GM15510 (cell line): ENCODE results near the gene NAA20.

Experiments
- POLR2A ChIP-seq: IDR thresholded peaks from 3 replicates; pipeline ENCODE4 v1.6.1; 2011; ENCODE audit warnings: borderline replicate concordance; ENCODE audit not compliant: insufficient read length; ENCODE audit errors: extremely low read depth

NAA20 gene

DNA sequence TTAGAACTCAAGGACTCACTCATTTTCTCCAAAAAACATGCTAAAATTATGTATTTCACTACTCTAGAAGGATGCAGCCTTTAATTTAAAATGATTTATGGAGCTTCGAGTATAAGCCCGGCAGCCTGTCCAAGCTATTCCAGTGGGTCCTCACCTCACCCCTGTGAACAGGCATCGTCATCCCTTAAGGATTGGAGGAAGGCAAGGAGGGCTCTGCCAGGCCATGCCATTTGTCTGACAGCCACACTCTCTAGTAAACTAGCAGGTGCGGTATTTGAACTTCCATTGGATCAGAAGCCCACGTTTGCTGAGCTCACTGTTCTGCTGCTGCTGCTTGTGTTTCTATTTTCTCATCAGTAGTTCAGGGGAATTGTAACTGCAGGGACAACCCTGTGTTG, 39.8 kb upstream of the NAA20 start:
- TF ChIP-seq POLR2A: no peak

DNA sequence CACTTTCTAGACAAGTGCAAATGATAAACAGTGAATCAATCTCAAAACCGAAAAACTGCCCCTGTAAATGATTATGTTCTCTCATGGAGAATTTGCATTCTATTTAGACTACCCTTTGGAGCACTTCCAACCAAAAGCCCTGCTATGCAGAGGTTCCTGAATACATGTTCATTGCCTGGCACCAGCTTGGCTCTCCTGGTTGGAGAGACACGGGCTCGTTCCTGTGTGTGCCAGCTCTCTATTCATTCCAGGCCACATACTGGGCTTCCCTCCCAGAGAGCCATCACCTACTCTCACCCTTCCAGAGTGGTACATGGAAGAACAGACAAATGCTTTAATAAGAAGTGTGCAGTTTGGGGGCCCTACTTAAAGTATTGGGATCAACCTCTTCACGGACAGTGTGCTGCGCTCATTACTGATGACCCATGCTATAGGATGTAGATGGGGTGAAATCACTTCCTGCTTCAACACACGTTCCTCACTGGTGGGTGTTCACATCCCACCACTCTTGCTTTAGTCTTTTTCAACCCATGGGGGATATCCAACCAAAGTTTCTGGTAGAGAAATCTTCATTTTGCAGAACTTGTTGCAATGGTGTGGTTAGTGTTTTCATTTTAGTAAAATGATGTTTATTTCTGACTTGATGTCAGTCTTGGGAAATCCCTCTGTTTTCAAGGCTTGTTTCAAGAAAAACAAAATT, 38.5 kb upstream of the NAA20 start:
- no peak for TF ChIP-seq POLR2A

DNA sequence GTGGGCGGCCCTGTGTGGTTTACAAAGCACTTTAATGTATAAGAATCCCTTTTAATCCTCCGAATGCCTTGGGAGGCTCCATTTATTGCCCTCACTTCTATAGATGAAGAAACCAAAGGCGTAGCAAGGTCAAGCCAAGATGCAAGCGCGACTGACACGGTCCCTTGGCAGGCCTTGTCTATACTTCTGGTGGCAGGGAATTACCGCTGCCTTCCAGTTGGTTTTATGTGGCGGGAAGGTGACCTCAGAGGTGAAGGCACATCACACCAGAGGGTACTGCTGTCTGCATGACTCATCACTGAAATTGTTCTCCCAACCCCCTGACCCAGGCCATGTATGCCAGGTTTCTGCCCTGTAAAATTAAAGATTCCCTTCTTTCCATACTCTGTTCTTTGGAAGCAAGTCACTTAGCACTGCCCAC, 36.1 kb upstream of the NAA20 start:
- no peak for TF ChIP-seq POLR2A

DNA sequence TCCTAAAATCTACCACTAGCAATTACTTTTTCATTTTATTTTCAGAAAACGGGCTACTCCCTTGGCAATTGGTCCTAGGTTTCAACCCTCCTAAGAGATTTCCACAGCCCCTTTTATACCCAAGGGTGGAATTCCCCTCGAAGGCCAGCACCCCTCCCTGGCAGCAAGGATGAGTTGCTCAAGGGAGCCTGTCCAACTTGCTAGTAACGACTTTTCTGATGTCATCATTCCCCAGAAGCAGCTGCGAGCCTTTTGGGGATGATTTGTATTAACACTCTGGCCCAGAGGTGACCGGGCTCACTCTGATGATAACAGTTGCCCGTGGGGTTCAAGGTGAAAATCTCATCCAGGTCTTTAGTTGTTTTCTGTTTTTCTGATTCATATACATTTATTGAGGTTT, 30.7 kb upstream of the NAA20 start:
- no peak for TF ChIP-seq POLR2A

DNA sequence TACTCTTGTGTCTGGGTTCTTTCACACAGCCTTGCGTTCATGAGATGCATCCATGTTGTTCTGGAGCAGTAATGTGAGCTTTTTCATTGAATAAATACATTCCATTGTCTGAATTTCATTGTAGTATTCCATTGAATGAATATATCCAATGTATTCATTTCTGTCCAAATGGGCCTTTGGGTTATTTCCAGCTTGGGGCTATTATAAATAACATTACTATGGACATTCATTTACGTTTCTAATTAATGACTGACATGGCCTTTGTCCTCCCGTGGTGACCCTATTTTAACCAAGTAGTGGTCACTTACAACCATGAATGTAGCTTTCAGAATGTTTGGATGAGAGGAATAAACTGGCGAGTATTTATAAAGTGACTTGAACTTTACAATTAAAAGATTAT, 30.1 kb upstream of the NAA20 start:
- no peak for TF ChIP-seq POLR2A

DNA sequence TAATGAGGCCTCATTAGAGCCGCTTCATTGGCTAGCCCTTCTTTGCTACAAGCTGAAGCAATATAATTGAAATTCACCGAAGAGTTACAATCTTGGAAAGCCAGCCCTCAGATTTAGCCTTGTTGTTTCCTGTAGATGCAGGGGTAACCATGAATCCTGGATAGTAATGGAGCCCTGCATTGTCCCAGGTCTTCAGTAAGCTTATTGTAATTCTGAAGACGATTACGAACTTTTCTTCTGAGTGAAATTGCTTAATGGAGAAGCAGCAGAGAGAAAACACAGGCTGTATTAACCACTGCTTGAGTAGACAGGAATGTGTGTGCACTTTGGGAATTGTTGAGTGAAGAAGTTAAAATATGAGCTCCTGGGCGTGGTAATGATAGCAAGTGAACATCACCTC, 26.3 kb upstream of the NAA20 start:
- TF ChIP-seq POLR2A: no peak

DNA sequence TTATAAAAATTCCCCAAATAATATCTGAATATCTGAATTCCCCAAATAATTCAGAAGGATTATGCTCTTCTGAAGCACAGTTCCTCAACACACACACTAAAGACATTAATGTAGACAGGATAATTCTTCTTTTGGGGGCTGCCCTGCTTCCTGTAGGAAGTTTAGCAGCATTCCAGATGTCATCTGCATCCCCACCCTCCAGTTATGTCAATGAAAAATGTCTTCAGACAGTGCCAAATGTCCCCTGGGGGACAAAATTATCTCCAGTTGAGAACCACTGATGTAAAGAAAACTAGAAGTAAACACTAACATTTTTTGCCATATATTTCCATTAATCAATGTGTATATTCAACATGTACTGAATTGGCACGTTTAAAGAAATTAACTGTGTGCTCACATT, 25.9 kb upstream of the NAA20 start:
- no peak for TF ChIP-seq POLR2A

DNA sequence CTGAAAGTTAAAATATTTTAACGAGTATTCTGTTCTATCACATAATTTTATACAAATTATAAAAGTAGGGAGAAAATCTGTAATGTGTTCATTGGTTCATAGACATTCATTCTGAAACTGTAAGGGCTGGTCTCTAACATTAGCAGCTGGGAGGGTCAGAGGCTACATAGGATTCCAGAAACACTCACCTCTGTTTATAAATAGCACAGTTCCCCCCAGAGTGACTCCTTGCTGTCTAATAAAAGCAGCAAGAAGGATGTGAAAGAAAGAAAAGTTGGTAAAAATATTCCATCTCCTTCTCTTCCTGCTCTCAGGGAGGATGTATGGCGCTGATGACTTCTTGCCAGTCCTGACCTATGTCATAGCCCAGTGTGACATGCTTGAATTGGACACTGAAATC, 25.3 kb upstream of the NAA20 start:
- no peak for TF ChIP-seq POLR2A

DNA sequence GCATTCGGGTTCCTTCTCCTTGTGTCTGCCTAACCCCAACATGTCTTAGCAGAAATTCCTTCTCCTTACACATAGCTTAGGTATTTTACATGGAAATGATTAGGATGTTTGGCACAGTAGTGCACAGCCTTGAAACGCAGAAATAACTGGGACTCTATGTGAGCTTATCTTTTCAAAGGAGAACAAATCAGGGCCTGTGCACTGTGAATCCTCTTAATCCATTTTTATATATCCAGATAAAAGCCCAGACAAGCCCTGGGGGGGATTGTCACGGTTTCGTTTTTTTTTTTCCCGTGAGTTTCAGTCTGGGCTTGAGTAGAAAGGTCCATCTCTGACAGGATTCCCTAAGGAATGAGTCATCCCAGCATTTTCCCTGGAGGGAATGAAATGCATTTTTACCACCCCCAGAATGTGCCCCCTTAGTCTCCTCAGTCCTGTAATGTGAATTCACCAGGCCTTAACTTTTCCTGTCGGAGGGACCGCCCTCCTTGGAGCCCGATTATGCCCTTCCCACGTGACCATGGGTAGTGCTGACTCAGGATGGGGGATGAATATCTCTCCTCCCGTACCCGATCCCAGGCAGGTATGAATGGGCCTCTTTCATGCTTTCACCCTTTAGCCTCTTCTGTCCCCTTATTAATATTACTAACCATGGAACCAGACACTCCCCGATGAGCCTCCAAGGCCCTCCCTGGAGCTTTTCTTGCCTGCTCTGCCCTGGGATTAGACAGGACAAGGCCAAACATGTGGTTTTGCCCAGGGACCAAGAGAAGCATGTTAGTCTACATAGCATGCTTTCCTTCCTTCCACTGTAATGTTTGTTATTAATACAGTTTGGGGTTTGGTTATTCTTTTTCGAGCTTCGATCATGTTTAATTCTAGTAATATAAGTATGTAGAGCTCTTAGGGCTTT, 23.9 kb upstream of the NAA20 start:
- TF ChIP-seq POLR2A: no peak

DNA sequence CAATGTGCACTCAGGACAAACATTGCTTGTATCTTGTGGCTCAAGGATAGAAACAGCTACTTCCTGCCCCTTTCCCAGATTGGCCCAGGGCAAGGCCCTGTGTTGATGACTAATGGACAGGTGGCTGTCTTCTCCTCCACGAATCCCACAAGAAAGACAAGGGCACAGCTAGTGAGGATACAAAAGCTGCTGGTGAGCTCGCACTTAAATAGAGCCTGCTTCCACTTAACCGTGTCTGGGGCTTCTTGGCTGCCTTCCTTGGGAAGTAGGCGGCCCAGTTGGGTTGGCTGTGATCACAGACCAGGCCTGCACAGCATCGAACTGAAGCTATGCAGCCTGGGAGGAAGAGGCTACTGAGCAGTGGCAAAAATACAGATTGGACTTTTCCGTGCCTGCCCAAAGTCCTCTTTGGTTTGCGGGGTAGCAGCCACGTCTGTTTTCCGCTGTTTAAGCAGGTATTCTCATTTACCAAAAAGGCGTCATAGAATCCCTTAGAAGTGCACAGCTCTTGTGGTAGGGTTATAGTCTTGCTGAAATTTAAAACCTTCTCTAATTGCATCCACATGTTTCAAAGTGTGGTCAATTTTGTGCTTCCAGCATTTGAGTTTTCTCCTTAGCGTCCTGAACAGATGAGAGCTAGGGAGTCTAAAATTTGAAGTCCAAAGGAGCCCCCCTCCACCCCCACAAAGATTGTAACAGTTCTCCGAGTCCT, 23.0 kb upstream of the NAA20 start:
- TF ChIP-seq POLR2A: no peak

DNA sequence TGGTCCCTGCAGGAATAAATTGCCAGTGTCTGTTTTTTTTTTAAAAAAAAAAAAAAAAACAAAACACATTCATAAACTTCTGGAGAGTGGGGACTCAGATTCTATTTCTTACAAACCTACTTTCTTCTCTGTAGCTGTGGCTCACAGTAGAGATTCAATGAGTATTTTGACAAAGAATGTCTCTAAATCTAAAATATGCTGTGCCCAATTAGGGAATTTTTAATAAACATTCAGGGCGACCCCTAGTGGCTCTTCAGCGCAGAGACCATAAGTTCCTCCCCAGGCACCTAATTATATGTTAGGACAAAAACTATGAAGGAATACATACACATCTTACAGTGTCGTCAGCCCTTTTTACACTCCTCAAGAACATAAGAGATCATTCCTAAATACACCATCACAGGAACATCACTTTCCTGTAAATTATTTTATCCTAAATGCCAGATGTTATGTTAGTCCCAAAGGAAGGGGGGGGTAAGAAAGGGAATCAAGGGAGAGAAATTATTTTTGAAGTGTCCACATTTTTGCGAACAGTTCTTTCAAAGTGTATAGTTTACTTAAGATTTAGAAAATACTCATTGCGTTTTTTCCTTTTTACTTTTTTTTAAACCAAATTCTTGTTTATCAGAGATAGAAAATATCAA, 21.8 kb upstream of the NAA20 start:
- no peak for TF ChIP-seq POLR2A

DNA sequence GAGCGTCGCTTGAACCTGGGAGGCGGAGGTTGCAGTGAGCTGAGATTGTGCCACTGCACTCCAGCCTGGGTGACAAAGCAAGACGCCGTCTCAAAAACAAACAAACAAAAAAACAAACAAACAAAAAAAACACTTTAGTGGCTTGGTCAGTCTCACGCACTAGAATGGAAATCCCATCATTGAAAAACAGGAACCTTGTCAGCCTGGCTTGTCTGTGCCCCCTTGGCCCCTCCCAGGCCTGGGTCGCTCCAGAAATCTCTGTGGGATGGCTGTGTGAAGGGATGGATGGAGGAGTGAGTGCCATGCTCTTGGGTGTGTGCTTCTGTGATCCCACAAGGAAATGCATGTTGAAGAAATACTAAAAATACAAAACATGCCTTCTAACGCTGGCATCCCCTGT, 20.9 kb upstream of the NAA20 start:
- no peak for TF ChIP-seq POLR2A

DNA sequence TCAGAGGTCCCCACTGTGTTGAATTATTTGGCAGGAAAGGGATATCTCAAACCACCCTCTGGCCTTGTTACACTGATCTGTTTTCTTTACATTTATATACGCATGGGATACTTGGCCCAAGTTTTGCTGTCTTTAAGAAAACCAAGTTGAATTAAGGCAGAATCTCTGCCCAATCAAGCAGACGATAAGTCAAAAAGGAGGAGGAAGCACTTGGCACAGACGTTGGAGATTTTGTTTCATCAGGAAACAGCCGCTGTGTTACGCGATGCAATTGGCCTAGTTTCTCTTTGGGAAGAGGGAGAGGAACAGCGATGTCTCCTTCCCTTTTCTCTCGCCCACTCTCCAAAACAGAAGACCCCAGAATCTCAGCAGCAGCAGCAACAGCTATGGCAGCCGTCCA, 20.2 kb upstream of the NAA20 start:
- TF ChIP-seq POLR2A: no peak

DNA sequence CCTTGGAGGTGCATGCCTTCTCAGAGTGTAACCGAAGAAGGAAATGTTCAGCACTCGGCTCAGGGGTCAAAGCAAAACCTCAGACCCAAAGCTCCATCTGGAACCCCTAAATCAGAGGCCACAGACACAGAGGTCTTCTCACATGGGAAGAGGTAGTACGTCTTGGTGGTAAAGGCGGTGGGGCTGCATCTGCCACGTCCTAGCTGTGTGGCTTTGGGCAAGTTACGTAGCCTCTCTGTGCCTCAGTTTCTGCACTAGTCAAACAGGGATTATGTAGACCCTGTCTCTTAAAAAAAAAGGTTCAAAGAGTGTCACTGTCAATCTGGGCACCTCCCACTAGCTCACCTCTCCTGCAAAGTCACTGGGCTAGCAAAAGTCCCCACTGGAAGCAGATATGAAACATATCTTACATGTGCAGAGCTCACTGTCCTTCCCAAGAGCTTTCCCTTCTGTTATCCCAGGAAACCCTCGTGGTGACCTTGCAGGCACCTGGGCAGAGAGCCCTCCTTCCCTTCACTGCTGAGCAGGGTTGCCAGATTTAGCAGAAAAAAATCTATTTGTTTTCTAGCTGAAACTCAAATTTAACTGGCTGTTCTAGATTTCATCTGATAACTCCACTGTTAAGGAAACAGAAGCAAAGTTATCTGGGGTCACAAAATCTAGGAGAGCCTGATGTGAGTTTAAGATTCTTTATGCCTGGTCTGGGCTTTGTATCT, 18.0 kb upstream of the NAA20 start:
- TF ChIP-seq POLR2A: no peak
